Measurements from ENCODE around the gene MBL2. TPM values are rescaled to one million over a fixed set of nuclear protein-coding genes. Genes with fewer than 3 reads are reported as not detected.

Gene MBL2
- total RNA-seq (0.05 TPM), polyA plus RNA-seq (0.09 TPM)
- long read RNA-seq, donor 1: 0 reads
- long read RNA-seq, donor 2: 0 reads
- long read RNA-seq, donor 3: 0 reads
- long read RNA-seq, donor 4: 0 reads
- long read RNA-seq, donor 5: 0 reads
- long read RNA-seq, donor 6: 0 reads
- long read RNA-seq, donor 7: 0 reads
- long read RNA-seq, donor 8: 0 reads
- long read RNA-seq, donor 9: 0 reads
- long read RNA-seq, donor 10: 0 reads

- peaks cover 5 to 18% of the 10 kb centered on the region in 2 donors for H3K4me1 ChIP-seq (ENCODE audit: control insufficient read depth in 2 of 2, insufficient read depth in 2 of 2, low read length in 2 of 2)
- WGBS: 96% methylated on average over 3 of the region's 3 CpGs
- H3K9me3 ChIP-seq (ENCODE audit: control insufficient read depth in 2 of 2, insufficient read depth in 1 of 2, low read length in 1 of 2): no peaks in the 10 kb centered on the region
- H3K27me3 ChIP-seq (ENCODE audit: control insufficient read depth in 2 of 2, insufficient read depth in 1 of 2, low read length in 1 of 2): no peaks in the 10 kb centered on the region
- H3K36me3 ChIP-seq (ENCODE audit: control insufficient read depth in 2 of 2, insufficient read depth in 2 of 2, low read length in 1 of 2): no peaks in the 10 kb centered on the region
- no peak within 1 kb of the TSS for H3K4me3 ChIP-seq (ENCODE audit: low read length in 2 of 2)
- DNase-seq (ENCODE audit: low read depth in 6 of 9, low spot score in 9 of 9): no peak
- H3K27ac ChIP-seq (ENCODE audit: low read depth in 1 of 2, low read length in 1 of 2): no peak within 1 kb of the TSS
These were observed at the start of gene MBL2 for GRCh38 chr10:52772623-52773022. MBL2 (minus strand) TSS chr10:52772784; CDS start chr10:52771635, 1,149 bp downstream.

- Histone ChIP-seq H3K9me3 (ENCODE audit: control insufficient read depth in 2 of 2, insufficient read depth in 1 of 2, low read length in 1 of 2) (no peaks in the 10 kb centered on the region), H3K27ac (ENCODE audit: low read depth in 1 of 2, low read length in 1 of 2) (no peak overlapping the region), H3K36me3 (ENCODE audit: control insufficient read depth in 2 of 2, insufficient read depth in 2 of 2, low read length in 1 of 2) (no peaks in the 10 kb centered on the region), H3K27me3 (ENCODE audit: control insufficient read depth in 2 of 2, insufficient read depth in 1 of 2, low read length in 1 of 2) (no peaks in the 10 kb centered on the region), H3K4me1 (ENCODE audit: control insufficient read depth in 2 of 2, insufficient read depth in 2 of 2, low read length in 2 of 2) (no peaks in the 10 kb centered on the region), H3K4me3 (ENCODE audit: low read length in 2 of 2) (no peak overlapping the region)
- DNase-seq (ENCODE audit: low read depth in 6 of 9, low spot score in 9 of 9): no peak
- WGBS: 96% methylated on average over 1 of the region's 1 CpG
These were observed 47.7 kb upstream of the MBL2 start for GRCh38 chr10:52820309-52820708.

GRCh38 chr10:52818019-52818418, 45.4 kb upstream of the MBL2 start:
- H3K27ac ChIP-seq (ENCODE audit: low read depth in 1 of 2, low read length in 1 of 2): no peak overlapping the region
- WGBS: 67% methylated on average over 3 of the region's 3 CpGs

DNA sequence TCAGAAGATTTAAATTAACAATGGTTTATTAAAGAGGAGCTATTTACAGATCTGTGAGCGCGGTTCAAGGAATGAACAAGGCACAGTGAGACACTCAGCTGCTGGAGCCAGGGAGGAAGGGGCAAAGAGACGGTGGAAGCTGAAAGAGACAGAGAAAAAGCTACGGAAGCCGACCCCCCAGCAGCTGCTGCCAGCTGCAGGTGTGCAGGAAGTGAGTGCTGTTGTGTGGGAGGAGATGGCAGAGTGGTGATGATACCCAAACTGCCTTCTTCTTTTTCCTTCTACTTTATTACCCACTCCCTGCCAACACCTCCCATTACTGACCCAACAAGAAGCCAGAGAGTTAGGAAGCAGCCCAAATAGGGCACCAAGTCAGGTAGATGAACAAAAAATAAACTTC, 41.9 kb upstream of the MBL2 start:
- Histone ChIP-seq H3K36me3 (ENCODE audit: control insufficient read depth in 2 of 2, insufficient read depth in 2 of 2, low read length in 1 of 2) (no peaks in the 10 kb centered on the region), H3K4me1 (ENCODE audit: control insufficient read depth in 2 of 2, insufficient read depth in 2 of 2, low read length in 2 of 2) (peaks cover 5 to 15% of the 10 kb centered on the region in 2 donors), H3K9me3 (ENCODE audit: control insufficient read depth in 2 of 2, insufficient read depth in 1 of 2, low read length in 1 of 2) (no peaks in the 10 kb centered on the region), H3K27ac (ENCODE audit: low read depth in 1 of 2, low read length in 1 of 2) (peak overlapping the region; percentile 73 to 94), H3K4me3 (ENCODE audit: low read length in 2 of 2) (no peak overlapping the region), H3K27me3 (ENCODE audit: control insufficient read depth in 2 of 2, insufficient read depth in 1 of 2, low read length in 1 of 2) (no peaks in the 10 kb centered on the region)
- 3% methylated on average over 5 of the region's 5 CpGs for WGBS
- peak; percentile 68 to 91 (median 75) for DNase-seq (ENCODE audit: low read depth in 6 of 9, low spot score in 9 of 9)

More at GRCh38 chr10:52818019-52818418, 45.4 kb upstream of the MBL2 start:
- Histone ChIP-seq H3K4me3 (ENCODE audit: low read length in 2 of 2) (no peak overlapping the region), H3K36me3 (ENCODE audit: control insufficient read depth in 2 of 2, insufficient read depth in 2 of 2, low read length in 1 of 2) (no peaks in the 10 kb centered on the region), H3K4me1 (ENCODE audit: control insufficient read depth in 2 of 2, insufficient read depth in 2 of 2, low read length in 2 of 2) (peaks cover 5 to 12% of the 10 kb centered on the region in 2 donors), H3K9me3 (ENCODE audit: control insufficient read depth in 2 of 2, insufficient read depth in 1 of 2, low read length in 1 of 2) (no peaks in the 10 kb centered on the region), H3K27me3 (ENCODE audit: control insufficient read depth in 2 of 2, insufficient read depth in 1 of 2, low read length in 1 of 2) (no peaks in the 10 kb centered on the region)
- DNase-seq (ENCODE audit: low read depth in 6 of 9, low spot score in 9 of 9): peak; percentile 37 to 89 (median 69)

- no peaks in the 10 kb centered on the region for H3K9me3 ChIP-seq (ENCODE audit: control insufficient read depth in 2 of 2, insufficient read depth in 1 of 2, low read length in 1 of 2)
- peaks cover 5 to 15% of the 10 kb centered on the region in 2 donors for H3K4me1 ChIP-seq (ENCODE audit: control insufficient read depth in 2 of 2, insufficient read depth in 2 of 2, low read length in 2 of 2)
- no peaks in the 10 kb centered on the region for H3K36me3 ChIP-seq (ENCODE audit: control insufficient read depth in 2 of 2, insufficient read depth in 2 of 2, low read length in 1 of 2)
- H3K27me3 ChIP-seq (ENCODE audit: control insufficient read depth in 2 of 2, insufficient read depth in 1 of 2, low read length in 1 of 2): no peaks in the 10 kb centered on the region
- no peak overlapping the region for H3K27ac ChIP-seq (ENCODE audit: low read depth in 1 of 2, low read length in 1 of 2)
- no peak for DNase-seq (ENCODE audit: low read depth in 6 of 9, low spot score in 9 of 9)
- no peak overlapping the region for H3K4me3 ChIP-seq (ENCODE audit: low read length in 2 of 2)
These were observed 39.2 kb upstream of the MBL2 start for GRCh38 chr10:52811776-52812175.

- Histone ChIP-seq H3K36me3 (ENCODE audit: control insufficient read depth in 2 of 2, insufficient read depth in 2 of 2, low read length in 1 of 2) (no peaks in the 10 kb centered on the region), H3K9me3 (ENCODE audit: control insufficient read depth in 2 of 2, insufficient read depth in 1 of 2, low read length in 1 of 2) (no peaks in the 10 kb centered on the region), H3K27ac (ENCODE audit: low read depth in 1 of 2, low read length in 1 of 2) (no peak overlapping the region), H3K4me1 (ENCODE audit: control insufficient read depth in 2 of 2, insufficient read depth in 2 of 2, low read length in 2 of 2) (peaks cover 5 to 15% of the 10 kb centered on the region in 2 donors), H3K4me3 (ENCODE audit: low read length in 2 of 2) (no peak overlapping the region), H3K27me3 (ENCODE audit: control insufficient read depth in 2 of 2, insufficient read depth in 1 of 2, low read length in 1 of 2) (no peaks in the 10 kb centered on the region)
- no peak for DNase-seq (ENCODE audit: low read depth in 6 of 9, low spot score in 9 of 9)
- whole genome bisulfite sequencing: 97% methylated on average over 2 of the region's 2 CpGs
These were observed 38.2 kb upstream of the MBL2 start for GRCh38 chr10:52810761-52811160.

GRCh38 chr10:52807803-52808202, 35.2 kb upstream of the MBL2 start:
- H3K4me3 ChIP-seq (ENCODE audit: low read length in 2 of 2): no peak overlapping the region
- no peak overlapping the region for H3K27ac ChIP-seq (ENCODE audit: low read depth in 1 of 2, low read length in 1 of 2)
- WGBS: 97% methylated on average over 2 of the region's 2 CpGs
- peaks cover 0 to 3% of the 10 kb centered on the region in 2 donors for H3K4me1 ChIP-seq (ENCODE audit: control insufficient read depth in 2 of 2, insufficient read depth in 2 of 2, low read length in 2 of 2)
- no peak for DNase-seq (ENCODE audit: low read depth in 6 of 9, low spot score in 9 of 9)
- no peaks in the 10 kb centered on the region for H3K9me3 ChIP-seq (ENCODE audit: control insufficient read depth in 2 of 2, insufficient read depth in 1 of 2, low read length in 1 of 2)
- no peaks in the 10 kb centered on the region for H3K36me3 ChIP-seq (ENCODE audit: control insufficient read depth in 2 of 2, insufficient read depth in 2 of 2, low read length in 1 of 2)
- no peaks in the 10 kb centered on the region for H3K27me3 ChIP-seq (ENCODE audit: control insufficient read depth in 2 of 2, insufficient read depth in 1 of 2, low read length in 1 of 2)

DNA sequence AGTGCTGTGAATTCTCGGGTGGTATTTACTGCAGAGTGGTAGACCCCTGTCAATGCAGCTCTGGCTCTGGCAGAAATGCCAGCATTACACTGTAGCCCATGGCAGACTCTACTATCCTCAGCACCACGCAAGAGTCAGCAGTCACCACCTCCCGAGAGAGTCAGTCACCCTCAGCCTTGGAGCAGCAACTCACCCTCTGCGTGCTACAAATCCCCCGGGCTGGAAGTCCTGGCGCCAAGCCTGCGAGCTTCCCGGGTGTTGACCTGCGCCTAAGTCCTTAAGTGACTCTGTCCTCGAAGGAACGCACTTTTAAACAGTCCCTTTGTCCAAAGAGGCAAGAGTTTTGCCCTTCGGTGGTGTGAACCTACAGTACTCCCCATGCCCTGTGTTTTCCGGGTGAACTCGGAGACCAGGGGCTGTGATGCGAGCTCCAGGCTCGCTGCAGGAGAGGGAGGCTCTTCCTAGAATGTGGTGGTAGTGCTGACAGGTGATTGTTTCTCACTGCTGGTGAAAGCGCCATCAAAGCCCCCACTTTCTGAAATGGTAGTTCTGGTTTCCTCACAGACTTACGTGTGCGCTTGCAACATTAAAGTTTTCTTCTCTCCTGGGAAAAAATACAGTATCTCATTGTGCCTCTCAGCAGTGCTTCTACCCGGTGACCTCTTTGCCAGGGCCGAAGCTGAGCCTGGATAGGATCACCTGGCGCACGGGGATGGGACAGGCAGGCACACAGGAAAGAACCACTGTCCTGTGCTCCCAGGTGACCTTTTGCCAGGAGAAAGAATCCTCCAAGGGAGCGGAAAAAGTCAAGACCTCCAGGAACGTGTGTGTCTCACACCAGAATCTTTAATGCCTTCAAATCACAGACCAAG, 33.1 kb upstream of the MBL2 start:
- Histone ChIP-seq H3K4me3 (ENCODE audit: low read length in 2 of 2) (no peak overlapping the region), H3K27me3 (ENCODE audit: control insufficient read depth in 2 of 2, insufficient read depth in 1 of 2, low read length in 1 of 2) (no peaks in the 10 kb centered on the region), H3K4me1 (ENCODE audit: control insufficient read depth in 2 of 2, insufficient read depth in 2 of 2, low read length in 2 of 2) (no peaks in the 10 kb centered on the region), H3K36me3 (ENCODE audit: control insufficient read depth in 2 of 2, insufficient read depth in 2 of 2, low read length in 1 of 2) (no peaks in the 10 kb centered on the region), H3K27ac (ENCODE audit: low read depth in 1 of 2, low read length in 1 of 2) (no peak overlapping the region), H3K9me3 (ENCODE audit: control insufficient read depth in 2 of 2, insufficient read depth in 1 of 2, low read length in 1 of 2) (peaks cover 0 to 6% of the 10 kb centered on the region in 2 donors)
- 90% methylated on average over 25 of the region's 25 CpGs for WGBS
- DNase-seq (ENCODE audit: low read depth in 6 of 9, low spot score in 9 of 9): no peak

DNA sequence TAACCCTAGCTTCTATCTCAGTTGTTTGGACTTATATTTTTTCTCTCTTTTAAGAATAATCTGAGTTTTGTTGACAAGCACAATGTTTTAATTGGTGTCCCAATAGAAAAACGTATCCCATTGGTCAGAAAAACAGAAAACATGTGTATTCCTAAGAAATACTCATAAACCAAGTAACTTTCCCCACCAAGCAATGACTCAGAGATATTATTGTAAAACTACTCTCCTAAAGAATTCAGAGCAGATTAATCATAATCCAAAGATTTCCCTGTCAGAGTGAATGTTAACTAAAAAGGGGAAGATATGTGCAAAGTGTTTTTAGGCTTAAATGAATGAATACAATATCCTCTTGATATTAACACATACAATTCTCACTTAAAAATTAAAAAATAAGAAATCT, 29.4 kb upstream of the MBL2 start:
- no peak for DNase-seq (ENCODE audit: low read depth in 6 of 9, low spot score in 9 of 9)
- Histone ChIP-seq H3K4me1 (ENCODE audit: control insufficient read depth in 2 of 2, insufficient read depth in 2 of 2, low read length in 2 of 2) (no peaks in the 10 kb centered on the region), H3K36me3 (ENCODE audit: control insufficient read depth in 2 of 2, insufficient read depth in 2 of 2, low read length in 1 of 2) (no peaks in the 10 kb centered on the region), H3K4me3 (ENCODE audit: low read length in 2 of 2) (no peak overlapping the region), H3K9me3 (ENCODE audit: control insufficient read depth in 2 of 2, insufficient read depth in 1 of 2, low read length in 1 of 2) (peaks cover 0 to 6% of the 10 kb centered on the region in 2 donors), H3K27me3 (ENCODE audit: control insufficient read depth in 2 of 2, insufficient read depth in 1 of 2, low read length in 1 of 2) (no peaks in the 10 kb centered on the region), H3K27ac (ENCODE audit: low read depth in 1 of 2, low read length in 1 of 2) (no peak overlapping the region)
- 89% methylated on average over 1 of the region's 1 CpG for WGBS

All from thymus (tissue), 14 donors.